ENCODE results near the gene SNRK.

The SNRK gene

GRCh38 chr3:43290956-43291355, 4.6 kb downstream of the SNRK start:
- no peaks in the 10 kb centered on the region for H3K27me3 ChIP-seq
- H3K4me3 ChIP-seq: peak overlapping the region in 6 of 10 experiments; percentile 5 to 46 (median 28); a peak in 8 of 20 replicates
- peak overlapping the region; percentile 1 to 92 (median 42); a peak in 19 of 22 replicates for H3K27ac ChIP-seq
- no peaks in the 10 kb centered on the region for H3K9me3 ChIP-seq (replicated peaks in 1 of 11)
- peak overlapping the region in 8 of 11 experiments; percentile 9 to 48 (median 28); a peak in 11 of 22 replicates for H3K9ac ChIP-seq
- peaks cover 0 to 30% (median 15%) of the 10 kb centered on the region in 11 experiments; a peak in 13 of 22 replicates for H3K36me3 ChIP-seq
- TF ChIP-seq Cebpa-rat (IDR thresholded peaks at IDR 0.05): no peak
- peak overlapping the region; percentile 88 to 98 (median 93) for H3K4me2 ChIP-seq
- H4K20me1 ChIP-seq: peaks cover 17 to 87% (median 60%) of the 10 kb centered on the region in 11 experiments; a peak in 17 of 22 replicates
- H3K4me1 ChIP-seq: peaks cover 51 to 84% (median 71%) of the 10 kb centered on the region in 10 experiments

- Histone ChIP-seq H3K4me1 (peaks cover 57 to 90% (median 77%) of the 10 kb centered on the region in 10 experiments), H3K4me2 (peak overlapping the region; percentile 88 to 98 (median 93)), H3K9ac (peak overlapping the region in 2 of 11 experiments; percentile 11 to 12; a peak in 2 of 22 replicates), H3K27ac (peak overlapping the region in 7 of 11 experiments; percentile 1 to 92 (median 42); a peak in 9 of 22 replicates), H3K36me3 (peaks cover 0 to 30% (median 15%) of the 10 kb centered on the region in 11 experiments; a peak in 13 of 22 replicates), H3K4me3 (peak overlapping the region in 3 of 10 experiments; percentile 25 to 46 (median 31); a peak in 3 of 20 replicates), H3K27me3 (no peaks in the 10 kb centered on the region), H3K9me3 (replicated peaks in 1 of 11) (no peaks in the 10 kb centered on the region), H4K20me1 (peaks cover 17 to 93% (median 60%) of the 10 kb centered on the region in 11 experiments; a peak in 17 of 22 replicates)
- no peak for TF ChIP-seq Cebpa-rat (IDR thresholded peaks at IDR 0.05)
Measured at GRCh38 chr3:43291546-43291945, 5.2 kb downstream of the SNRK start.

GRCh38 chr3:43294975-43295374, 8.6 kb downstream of the SNRK start:
- Histone ChIP-seq H3K9me3 (replicated peaks in 1 of 11) (no peaks in the 10 kb centered on the region), H3K4me2 (peak overlapping the region in 9 of 11 experiments; percentile 58 to 97 (median 80); a peak in 14 of 22 replicates), H3K27me3 (no peaks in the 10 kb centered on the region), H3K36me3 (peaks cover under 1 to 45% (median 31%) of the 10 kb centered on the region in 11 experiments; a peak in 18 of 22 replicates), H3K27ac (peak overlapping the region in 7 of 11 experiments; percentile 31 to 81 (median 72); a peak in 10 of 22 replicates), H3K4me1 (peaks cover 43 to 92% (median 71%) of the 10 kb centered on the region in 10 experiments), H3K4me3 (no peak overlapping the region), H4K20me1 (peaks cover 9 to 99% (median 47%) of the 10 kb centered on the region in 11 experiments; a peak in 15 of 22 replicates), H3K9ac (no peak overlapping the region)
- no peak for TF ChIP-seq Cebpa-rat (IDR thresholded peaks at IDR 0.05)

- peaks cover 27 to 76% (median 55%) of the 10 kb centered on the region in 10 experiments for H3K4me1 ChIP-seq
- H3K9me3 ChIP-seq (replicated peaks in 1 of 11): no peaks in the 10 kb centered on the region
- peaks cover 6 to 52% (median 32%) of the 10 kb centered on the region in 11 experiments; a peak in 19 of 22 replicates for H3K36me3 ChIP-seq
- H3K9ac ChIP-seq: peak overlapping the region in 9 of 11 experiments; percentile 1 to 71 (median 50); a peak in 13 of 22 replicates
- peak overlapping the region; percentile 67 to 97 (median 80) for H3K4me2 ChIP-seq
- peak in 1 of 11 experiments; percentile 74; a peak in 2 of 22 replicates for TF ChIP-seq Cebpa-rat (IDR thresholded peaks at IDR 0.05)
- H4K20me1 ChIP-seq: peaks cover 0 to 99% (median 32%) of the 10 kb centered on the region in 11 experiments; a peak in 14 of 22 replicates
- H3K27me3 ChIP-seq: no peaks in the 10 kb centered on the region
- H3K4me3 ChIP-seq: peak overlapping the region in 7 of 10 experiments; percentile 24 to 53 (median 38); a peak in 7 of 20 replicates
- H3K27ac ChIP-seq: peak overlapping the region in 9 of 11 experiments; percentile 5 to 81 (median 63); a peak in 17 of 22 replicates
Measured at GRCh38 chr3:43296565-43296964, 10.2 kb downstream of the SNRK start.

GRCh38 chr3:43298292-43298691, 12.0 kb downstream of the SNRK start:
- no peak for TF ChIP-seq Cebpa-rat (IDR thresholded peaks at IDR 0.05)
- H3K4me1 ChIP-seq: peaks cover 30 to 66% (median 43%) of the 10 kb centered on the region in 10 experiments
- H3K4me2 ChIP-seq: peak overlapping the region in 9 of 11 experiments; percentile 7 to 97 (median 47); a peak in 13 of 22 replicates
- H3K9ac ChIP-seq: no peak overlapping the region
- peaks cover 0 to 97% (median 19%) of the 10 kb centered on the region in 11 experiments; a peak in 12 of 22 replicates for H4K20me1 ChIP-seq
- H3K27me3 ChIP-seq: no peaks in the 10 kb centered on the region
- no peaks in the 10 kb centered on the region for H3K9me3 ChIP-seq (replicated peaks in 1 of 11)
- peaks cover 10 to 58% (median 31%) of the 10 kb centered on the region in 11 experiments for H3K36me3 ChIP-seq
- no peak overlapping the region for H3K4me3 ChIP-seq
- peak overlapping the region in 6 of 11 experiments; percentile 13 to 81 (median 58); a peak in 10 of 22 replicates for H3K27ac ChIP-seq

- peak overlapping the region in 5 of 11 experiments; percentile 3 to 97 (median 75); a peak in 3 of 22 replicates for H3K4me2 ChIP-seq
- no peak overlapping the region for H3K9ac ChIP-seq
- peaks cover 0 to 96% (median 15%) of the 10 kb centered on the region in 11 experiments; a peak in 11 of 22 replicates for H4K20me1 ChIP-seq
- H3K36me3 ChIP-seq: peaks cover 14 to 60% (median 36%) of the 10 kb centered on the region in 11 experiments
- H3K4me1 ChIP-seq: peaks cover 30 to 61% (median 43%) of the 10 kb centered on the region in 10 experiments
- no peak for TF ChIP-seq Cebpa-rat (IDR thresholded peaks at IDR 0.05)
- peak overlapping the region in 3 of 11 experiments; percentile 1 to 81 (median 29); a peak in 3 of 22 replicates for H3K27ac ChIP-seq
- H3K27me3 ChIP-seq: no peaks in the 10 kb centered on the region
- no peaks in the 10 kb centered on the region for H3K9me3 ChIP-seq (replicated peaks in 1 of 11)
- H3K4me3 ChIP-seq: no peak overlapping the region
Measured at GRCh38 chr3:43298761-43299160, 12.4 kb downstream of the SNRK start.

GRCh38 chr3:43302116-43302880, 16.0 kb downstream of the SNRK start:
- Histone ChIP-seq H3K9me3 (replicated peaks in 1 of 11) (peaks cover 0 to 3% (median 0%) of the 10 kb centered on the region in 11 experiments; a peak in 3 of 22 replicates), H3K27ac (no peak overlapping the region), H3K4me2 (no peak overlapping the region), H3K9ac (no peak overlapping the region), H3K4me1 (peaks cover 7 to 26% (median 15%) of the 10 kb centered on the region in 10 experiments), H3K36me3 (peaks cover 43 to 93% (median 61%) of the 10 kb centered on the region in 11 experiments), H3K27me3 (no peaks in the 10 kb centered on the region), H3K4me3 (no peak overlapping the region), H4K20me1 (peaks cover 0 to 71% (median 14%) of the 10 kb centered on the region in 11 experiments; a peak in 10 of 22 replicates)
- TF ChIP-seq Cebpa-rat (IDR thresholded peaks at IDR 0.05): no peak

GRCh38 chr3:43304126-43304525, 17.8 kb downstream of the SNRK start:
- Histone ChIP-seq H3K4me3 (no peak overlapping the region), H3K36me3 (peaks cover 51 to 100% (median 71%) of the 10 kb centered on the region in 11 experiments), H3K9me3 (replicated peaks in 1 of 11) (peaks cover 0 to 21% (median 11%) of the 10 kb centered on the region in 11 experiments; a peak in 15 of 22 replicates), H3K4me1 (peaks cover 0 to 7% (median under 1%) of the 10 kb centered on the region in 10 experiments; a peak in 5 of 20 replicates), H3K27me3 (no peaks in the 10 kb centered on the region), H4K20me1 (peaks cover 0 to 59% (median 3%) of the 10 kb centered on the region in 11 experiments; a peak in 9 of 22 replicates), H3K9ac (no peak overlapping the region), H3K4me2 (no peak overlapping the region), H3K27ac (no peak overlapping the region)
- TF ChIP-seq Cebpa-rat (IDR thresholded peaks at IDR 0.05): no peak

Data from BLaER1 treated with 17β-estradiol and CSF1 and Interleukin-3, amounts not matched to agents 10 nM and 100 nM (cell line).